Stimulated activated CD4-positive, alpha-beta T cell treated with anti-CD3 and anti-CD28 coated beads, TNF-alpha, amount 100 ng/mL, for 1 hour (primary cell): ENCODE results near the gene TEP1.

ENCODE experiments used
- DNase-seq, 3 donors: peaks; one replicate each; pipeline ENCODE4 v3.0.0-alpha.2; 2020; ENCODE audit warnings: low read depth in 3 of 3, low spot score in 1 of 3

Gene TEP1

DNA sequence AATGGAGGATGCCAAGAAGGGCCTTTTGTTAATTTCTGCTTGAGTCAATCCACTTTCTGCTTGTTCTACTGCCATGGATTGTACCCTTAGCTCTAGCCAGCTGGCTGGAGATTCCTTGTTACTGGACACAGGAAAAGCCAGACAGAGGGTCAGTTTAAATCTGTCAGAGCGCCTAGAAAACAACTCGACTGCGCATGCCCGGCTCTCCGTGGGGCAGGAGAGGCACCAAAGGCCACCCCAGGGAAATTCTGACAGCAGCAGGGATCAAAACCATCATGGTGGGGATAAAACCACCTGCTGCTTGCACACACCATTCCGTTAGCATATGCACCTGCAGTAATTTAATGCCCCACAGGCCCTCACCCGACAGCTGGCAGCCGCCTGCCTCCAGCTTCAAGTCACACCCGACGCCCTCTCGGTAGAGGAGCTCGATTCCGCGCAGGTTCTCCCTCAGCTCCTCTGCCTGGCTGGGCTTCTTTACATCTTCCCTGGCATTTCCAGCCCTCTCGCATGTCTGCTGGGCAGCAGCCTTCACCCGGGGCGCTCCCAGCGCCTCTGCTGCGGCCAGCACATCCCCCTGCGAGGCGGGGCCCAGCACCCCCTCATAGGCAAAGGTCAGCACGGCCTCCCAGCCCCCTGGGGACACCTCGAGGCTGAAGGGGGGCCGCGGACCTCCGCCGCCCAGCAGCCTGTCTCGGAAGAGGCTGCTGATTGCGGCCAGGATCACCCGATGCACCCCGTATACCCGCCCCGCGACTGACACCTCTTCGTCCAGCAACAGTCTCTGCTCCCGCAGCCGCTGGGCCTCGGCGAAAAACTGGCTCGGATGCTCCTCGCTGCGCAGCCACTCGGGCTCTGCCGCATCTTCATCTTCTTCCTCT, 21.6 kb upstream of the TEP1 start:
- no peak for DNase-seq

DNA sequence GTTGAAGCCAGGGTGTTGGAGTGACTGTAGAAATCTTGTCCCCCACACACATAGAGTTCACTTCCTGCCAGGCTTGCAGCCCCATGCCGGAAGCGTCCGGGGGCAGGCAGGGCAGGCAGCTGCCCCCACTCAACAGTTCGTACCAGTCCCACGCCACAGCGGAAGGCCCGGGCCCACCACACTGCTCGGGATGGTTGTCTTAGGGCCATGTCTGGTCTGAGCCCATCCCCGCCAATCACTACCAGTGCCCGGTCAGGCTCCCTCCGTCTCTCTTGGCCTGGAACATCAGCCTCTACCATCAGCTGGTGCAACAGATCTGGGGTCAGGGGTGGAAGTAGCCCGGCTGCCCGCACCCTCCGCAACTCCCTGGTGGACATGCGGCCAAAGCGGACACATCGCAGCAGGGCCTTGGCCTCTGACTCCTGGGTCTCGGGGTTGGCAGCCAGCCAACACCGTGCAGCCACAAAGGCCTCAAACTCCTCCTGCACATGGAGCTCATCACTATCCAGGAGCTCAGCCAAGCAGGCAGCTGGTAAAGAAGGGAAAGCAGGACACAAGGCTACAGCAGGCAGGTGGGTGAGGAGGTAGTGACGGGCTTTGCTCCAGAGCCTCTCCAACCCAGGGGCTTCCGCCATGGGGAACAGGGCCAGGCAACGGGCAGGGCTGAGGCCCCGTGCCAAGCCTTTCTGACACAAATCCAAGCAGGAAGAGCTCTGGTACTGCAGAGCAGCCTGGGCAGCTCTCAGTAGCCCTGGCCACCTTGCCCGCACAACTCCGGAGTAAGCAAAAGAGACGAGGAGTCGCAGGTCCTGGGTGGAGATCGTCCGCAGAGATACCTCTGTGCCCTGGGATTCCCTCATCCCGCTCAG, 16.7 kb upstream of the TEP1 start:
- DNase-seq = no peak

GRCh38 chr14:20428802-20429201, 15.5 kb upstream of the TEP1 start:
- DNase-seq = no peak

DNA sequence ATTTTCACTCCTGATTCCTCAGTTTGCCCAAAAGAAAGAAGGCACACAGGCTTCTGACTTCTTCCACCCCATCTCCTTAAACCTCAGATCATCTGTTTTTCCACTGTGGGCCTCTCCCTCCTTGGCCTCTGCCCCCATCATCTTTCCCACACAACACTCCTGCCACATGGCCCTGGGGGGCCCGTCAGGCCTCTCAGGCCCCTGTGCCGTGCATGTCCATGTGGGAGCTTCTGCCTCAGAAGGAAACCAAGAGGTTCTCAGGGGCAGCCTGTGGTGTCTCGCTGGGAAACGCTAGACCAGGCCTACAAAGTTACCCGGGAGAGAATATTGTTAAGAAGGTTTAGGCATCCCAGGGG, 14.7 kb upstream of the TEP1 start:
- no peak for DNase-seq

DNA sequence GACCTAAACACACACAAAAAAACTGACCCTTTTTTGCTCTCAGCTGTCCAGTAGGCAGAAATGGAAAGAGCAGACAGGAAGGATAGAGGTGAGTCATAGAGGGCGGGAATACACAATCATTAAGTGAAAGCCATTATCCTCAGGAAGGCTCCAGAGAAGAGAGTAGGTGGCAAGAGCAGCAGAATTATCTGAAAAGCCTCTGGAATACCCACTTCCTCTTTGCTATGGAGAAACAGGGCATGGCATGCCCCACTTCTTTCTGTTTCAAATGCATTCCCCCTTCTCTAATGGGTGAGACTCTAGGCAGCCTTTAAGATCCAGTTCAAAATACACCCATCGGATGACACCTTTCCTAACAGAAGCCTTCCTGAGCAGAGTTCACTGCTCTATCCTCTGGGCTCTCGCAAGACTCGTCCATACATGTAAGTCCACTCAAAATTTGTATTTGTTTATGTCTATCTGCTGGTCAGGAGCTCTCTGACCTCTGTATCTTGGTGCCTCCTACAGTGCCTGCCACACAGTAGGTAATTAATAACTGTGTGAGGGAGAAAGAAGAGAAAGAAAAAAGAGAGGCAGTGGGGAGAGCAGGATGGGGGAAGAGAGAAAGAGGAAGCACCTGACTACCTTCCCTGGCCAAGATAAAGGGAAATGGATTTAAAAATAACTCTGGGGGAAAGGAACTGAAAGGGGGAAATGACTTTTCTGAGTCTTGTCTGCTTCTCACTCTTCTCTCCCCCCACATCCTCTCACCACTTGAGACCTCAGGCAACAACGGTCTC, 14.1 kb upstream of the TEP1 start:
- DNase-seq = no peak

DNA sequence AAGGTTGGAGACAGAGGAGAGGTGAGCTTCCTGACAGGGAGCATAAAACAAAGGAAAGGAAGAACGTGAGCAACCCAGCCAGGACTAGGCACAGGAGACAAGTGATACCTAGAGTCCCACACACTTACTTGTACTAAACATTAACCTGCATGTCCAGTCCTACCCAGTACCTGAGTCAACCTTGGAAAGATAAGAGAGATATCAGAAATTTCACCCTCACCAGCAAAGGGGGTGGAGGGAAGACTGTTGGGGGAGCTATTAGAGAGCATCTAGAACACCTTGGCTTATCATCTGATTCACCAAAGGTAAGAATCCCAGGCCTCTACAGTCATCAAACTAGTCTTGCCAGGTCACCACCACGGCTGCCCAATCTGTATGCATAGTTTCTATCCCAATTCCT, 11.6 kb upstream of the TEP1 start:
- no peak for DNase-seq

DNA sequence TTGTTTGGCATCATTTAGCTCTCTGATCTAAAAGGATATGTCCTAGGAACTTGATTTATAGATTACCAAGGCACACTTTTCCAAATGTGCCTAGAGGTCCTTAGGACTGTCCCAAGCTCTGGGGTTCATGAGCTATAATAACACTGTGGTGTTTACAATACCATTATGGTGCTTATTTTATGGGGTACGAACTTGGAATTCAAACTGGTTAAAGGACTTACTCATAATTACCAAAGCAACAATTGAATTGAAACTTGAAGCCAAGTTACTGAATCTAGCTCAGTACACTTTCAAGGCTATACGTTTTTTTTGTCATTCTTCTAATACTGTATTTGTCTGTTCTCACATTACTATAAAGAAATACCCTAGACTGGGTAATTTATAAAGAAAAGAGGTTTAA, 9.6 kb upstream of the TEP1 start:
- no peak for DNase-seq

- no peak for DNase-seq
Observed at GRCh38 chr14:20421267-20421666, 8.0 kb upstream of the TEP1 start.

GRCh38 chr14:20419419-20419818, 6.1 kb upstream of the TEP1 start:
- no peak for DNase-seq

GRCh38 chr14:20418501-20418909, 5.2 kb upstream of the TEP1 start:
- no peak for DNase-seq

GRCh38 chr14:20417250-20418186, 4.2 kb upstream of the TEP1 start:
- DNase-seq = no peak

DNA sequence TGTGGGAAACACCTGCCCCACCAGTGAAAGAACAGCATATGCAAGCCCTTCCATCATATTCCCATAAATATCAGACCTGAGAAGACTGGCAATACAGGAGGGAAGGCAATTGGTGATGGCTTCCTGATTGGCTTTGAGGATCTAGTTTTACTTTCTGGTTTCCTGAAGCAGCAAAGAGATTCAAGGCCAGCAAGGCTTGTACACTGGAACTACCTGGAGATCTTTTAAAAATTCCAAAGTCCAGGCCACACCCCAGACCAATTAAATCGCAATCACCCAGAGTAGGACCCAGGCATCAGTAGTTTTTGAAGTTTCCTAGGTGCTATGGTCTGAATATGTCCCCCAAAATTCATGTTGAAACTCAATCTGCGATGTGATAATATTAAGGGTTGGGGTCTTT, 2.9 kb upstream of the TEP1 start:
- no peak for DNase-seq

DNA sequence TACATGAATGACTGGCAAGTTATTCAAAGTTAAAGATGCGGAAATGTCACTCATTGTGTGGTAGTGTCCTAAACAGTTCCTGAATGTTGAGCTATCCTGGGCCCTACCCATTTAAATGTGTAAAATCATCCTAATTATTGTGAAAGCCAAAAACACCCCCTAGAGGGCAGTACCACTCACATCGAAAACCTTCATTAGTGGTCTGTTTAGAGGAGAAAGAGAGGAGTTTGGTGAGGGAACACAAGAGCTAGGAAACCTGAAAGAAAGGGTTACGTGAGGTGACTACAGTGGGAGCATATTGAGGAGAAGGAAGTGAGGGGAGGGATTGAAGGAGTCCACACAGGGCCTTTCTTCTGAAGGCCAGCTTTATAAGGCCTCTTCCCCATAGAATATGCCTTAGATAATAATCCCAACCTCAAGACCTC, 2.5 kb upstream of the TEP1 start:
- no peak for DNase-seq

DNA sequence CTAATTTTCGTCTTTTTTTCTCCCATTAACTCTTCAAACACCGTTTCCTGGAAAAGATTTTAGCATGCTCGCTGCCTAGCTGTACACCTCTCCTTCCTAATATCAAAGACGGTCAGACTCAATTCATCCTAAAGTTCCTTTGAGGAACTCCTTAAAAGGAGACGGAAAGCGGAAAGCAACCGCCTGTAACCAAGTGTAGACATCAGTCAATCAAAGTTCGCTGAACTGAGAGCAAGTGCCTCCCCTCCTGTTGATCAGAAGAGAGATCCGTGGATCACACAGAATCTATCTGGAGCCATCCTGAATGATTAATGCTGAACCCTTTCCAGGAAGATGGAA, 412 bp upstream of the TEP1 start:
- no peak for DNase-seq

- DNase-seq = no peak
Observed at GRCh38 chr14:20412411-20412810, 890 bp downstream of the TEP1 start.

DNA sequence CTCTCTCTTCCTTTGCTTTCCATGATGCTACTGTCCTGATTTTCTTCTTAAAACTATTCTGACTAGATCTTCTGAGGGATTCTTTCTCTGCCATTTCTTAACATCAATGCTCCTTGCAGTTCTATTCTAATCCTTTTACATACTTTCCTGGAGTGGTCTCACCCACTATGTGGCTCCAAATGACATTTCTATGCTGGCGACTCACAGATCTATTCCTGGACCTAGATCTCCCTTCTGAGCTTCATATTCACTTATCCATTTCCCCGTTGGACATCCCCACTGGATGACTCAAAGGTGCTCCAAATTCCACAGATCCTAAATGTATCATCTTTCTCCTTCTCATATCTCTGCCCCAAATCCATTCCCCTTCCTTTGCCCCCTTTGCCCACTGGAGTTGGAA, 4.1 kb downstream of the TEP1 start:
- no peak for DNase-seq

GRCh38 chr14:20403521-20403920, 9.8 kb downstream of the TEP1 start:
- DNase-seq = no peak

- no peak for DNase-seq
Observed at GRCh38 chr14:20400965-20401593, 12.2 kb downstream of the TEP1 start.

DNA sequence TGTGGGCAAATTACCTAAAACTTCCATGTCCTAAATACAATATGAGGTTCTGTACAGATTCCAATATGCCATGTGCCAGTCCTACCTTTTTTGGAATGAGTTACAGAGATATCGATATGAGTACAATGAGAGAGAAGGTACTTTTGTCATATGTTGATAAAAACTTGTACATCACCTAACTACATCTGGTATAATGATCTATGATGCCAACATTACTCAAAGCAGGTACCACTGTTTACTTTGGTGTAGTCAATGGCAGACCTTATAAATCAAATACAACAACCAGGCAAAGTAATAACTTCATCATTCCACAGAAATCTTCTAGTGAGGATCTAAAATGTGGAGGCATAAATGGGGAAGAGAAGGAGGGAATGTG, 12.7 kb downstream of the TEP1 start:
- DNase-seq = no peak

GRCh38 chr14:20397511-20397910, 15.8 kb downstream of the TEP1 start:
- DNase-seq = no peak
